Neural cell (in vitro differentiated cells): ENCODE data around the gene MED19. TPM values are rescaled to one million over a fixed set of nuclear protein-coding genes. Genes with fewer than 3 reads are reported as not detected.

Experiments used
- H2AFZ ChIP-seq: fragments of 200-600, 300-800 bp; sonication (generic), shearing (Covaris generic); 2 replicates; pipeline ENCODE4 v1.6.0; 2014; ENCODE audit warnings: low read depth, mild to moderate bottlenecking, antibody characterized with exemption, low read length, moderate library complexity
- H3F3A ChIP-seq: fragments of 200-600 bp; shearing (Covaris generic); 2 replicates; pipeline ENCODE4 v1.6.1; 2016; ENCODE audit warnings: mild to moderate bottlenecking, moderate library complexity, mixed read lengths, antibody characterized with exemption, low read length; ENCODE audit not compliant: insufficient read depth, poor library complexity, severe bottlenecking
- H3K27ac ChIP-seq: fragments of 200-600, 300-800 bp; sonication (generic), shearing (Covaris generic); 2 replicates; pipeline ENCODE4 v1.5.1; 2014; ENCODE audit warnings: mild to moderate bottlenecking, low read length, moderate library complexity
- H3K27me3 ChIP-seq: fragments of 300-800, 200-600 bp; sonication (generic), shearing (Covaris generic); 2 replicates; pipeline ENCODE4 v1.6.0; 2014; ENCODE audit warnings: mild to moderate bottlenecking, low read depth, low read length, moderate library complexity; ENCODE audit not compliant: insufficient read depth
- H3K36me3 ChIP-seq: fragments of 300-800, 200-600 bp; sonication (generic), shearing (Covaris generic); 2 replicates; pipeline ENCODE4 v1.5.1; 2014; ENCODE audit warnings: mild to moderate bottlenecking, antibody characterized with exemption, low read length, moderate library complexity; ENCODE audit not compliant: insufficient read depth
- H3K4me2 ChIP-seq: fragments of 300-800, 200-600 bp; sonication (generic), shearing (Covaris generic); 2 replicates; pipeline ENCODE4 v1.6.0; 2014; ENCODE audit warnings: mild to moderate bottlenecking, low read length
- H3K4me3 ChIP-seq: fragments of 300-800, 200-600 bp; sonication (generic), shearing (Covaris generic); 2 replicates; pipeline ENCODE4 v1.5.1; 2014; ENCODE audit warnings: mild to moderate bottlenecking, low read length, moderate library complexity
- H3K79me2 ChIP-seq: fragments of 200-600 bp; shearing (Covaris generic); replicated peaks from 2 replicates; pipeline ENCODE4 v1.6.0; 2014; ENCODE audit warnings: mild to moderate bottlenecking, low read length, moderate library complexity; ENCODE audit not compliant: insufficient read depth
- H3K9ac ChIP-seq: fragments of 300-800, 200-600 bp; sonication (generic), shearing (Covaris generic); 2 replicates; pipeline ENCODE4 v1.6.1; 2016; ENCODE audit warnings: mild to moderate bottlenecking, low read length, mixed read lengths
- H3K9me2 ChIP-seq: fragments of 200-600 bp; shearing (Covaris generic); 2 replicates; pipeline ENCODE4 v1.6.1; 2016; ENCODE audit warnings: mild to moderate bottlenecking, low read length, mixed read lengths; ENCODE audit not compliant: insufficient read depth
- H3K9me3 ChIP-seq: fragments of 200-600, 300-800 bp; sonication (generic), shearing (Covaris generic); 2 replicates; pipeline ENCODE4 v1.6.1; 2016; ENCODE audit warnings: mild to moderate bottlenecking, mixed run types, low read length, moderate library complexity, mixed read lengths
- H4K20me1 ChIP-seq: fragments of 200-600 bp; shearing (Covaris generic); 2 replicates; pipeline ENCODE4 v1.6.1; 2016; ENCODE audit warnings: mild to moderate bottlenecking, mixed run types; ENCODE audit not compliant: insufficient read depth
- CTCF ChIP-seq: fragments of 450-650 bp; IDR thresholded peaks from 2 replicates; pipeline ENCODE4 v1.5.1; 2014; ENCODE audit warnings: antibody characterized with exemption, mild to moderate bottlenecking, moderate library complexity; ENCODE audit not compliant: poor library complexity, severe bottlenecking
- EP300 ChIP-seq: fragments of 450-650 bp; conservative IDR thresholded peaks from 2 replicates; pipeline ENCODE4 v1.6.1; 2014; ENCODE audit warnings: antibody characterized with exemption, mild to moderate bottlenecking, moderate library complexity; ENCODE audit not compliant: poor library complexity, severe bottlenecking
- EZH2 ChIP-seq: fragments of 200-600, 300-800 bp; shearing (Covaris generic), sonication (generic); IDR thresholded peaks from 2 replicates; pipeline ENCODE4 v1.6.1; 2014; ENCODE audit warnings: antibody characterized with exemption, low read length, borderline replicate concordance, mild to moderate bottlenecking; ENCODE audit not compliant: insufficient read depth, poor library complexity, severe bottlenecking
- MXI1 ChIP-seq: fragments of 450-650 bp; conservative IDR thresholded peaks from 2 replicates; pipeline ENCODE4 v1.6.1; 2014; ENCODE audit warnings: antibody characterized with exemption, mild to moderate bottlenecking; ENCODE audit not compliant: poor library complexity, severe bottlenecking
- POLR2AphosphoS5 ChIP-seq: IDR thresholded peaks from 2 replicates; pipeline ENCODE4 v1.6.1; 2012
- RAD21 ChIP-seq: fragments of 450-650 bp; conservative IDR thresholded peaks from 2 replicates; pipeline ENCODE4 v1.6.1; 2014; ENCODE audit warnings: antibody characterized with exemption, mild to moderate bottlenecking, moderate library complexity
- SMC3 ChIP-seq: fragments of 450-650 bp; conservative IDR thresholded peaks from 2 replicates; pipeline ENCODE4 v1.6.1; 2014; ENCODE audit warnings: antibody characterized with exemption, mild to moderate bottlenecking, moderate library complexity; ENCODE audit not compliant: poor library complexity
- TAF1 ChIP-seq: IDR thresholded peaks from 2 replicates; pipeline ENCODE4 v1.6.1; 2012; ENCODE audit warnings: low read depth
- polyA plus RNA-seq: library from polyadenylated mRNA; depleted of rRNA; stranded (reverse); fragments of >200 nt; gene quantifications from 2 replicates; pipeline ENCODE4 v1.2.3, GENCODE V29; 2014
- TF ChIP-seq, protein P1 (sequence below): IDR thresholded peaks from 2 replicates; pipeline ENCODE4 v1.6.1; 2012; ENCODE audit warnings: borderline replicate concordance

The MED19 gene
- polyA plus RNA-seq, 1 donor from 2014 or later, result 46.4 TPM

GRCh38 chr11:57679396-57679795, 32.6 kb downstream of the MED19 start:
- H3K9me3 ChIP-seq, result no peaks in the 10 kb centered on the region
- no peak overlapping the region for H3K4me2 ChIP-seq
- no peaks in the 10 kb centered on the region for H4K20me1 ChIP-seq
- no peaks in the 10 kb centered on the region for H3K27me3 ChIP-seq
- H3K9ac ChIP-seq, result no peak overlapping the region
- peaks cover 11% of the 10 kb centered on the region for H3K36me3 ChIP-seq
- H3F3A ChIP-seq, result no peaks in the 10 kb centered on the region
- TF ChIP-seq, protein P1, sequence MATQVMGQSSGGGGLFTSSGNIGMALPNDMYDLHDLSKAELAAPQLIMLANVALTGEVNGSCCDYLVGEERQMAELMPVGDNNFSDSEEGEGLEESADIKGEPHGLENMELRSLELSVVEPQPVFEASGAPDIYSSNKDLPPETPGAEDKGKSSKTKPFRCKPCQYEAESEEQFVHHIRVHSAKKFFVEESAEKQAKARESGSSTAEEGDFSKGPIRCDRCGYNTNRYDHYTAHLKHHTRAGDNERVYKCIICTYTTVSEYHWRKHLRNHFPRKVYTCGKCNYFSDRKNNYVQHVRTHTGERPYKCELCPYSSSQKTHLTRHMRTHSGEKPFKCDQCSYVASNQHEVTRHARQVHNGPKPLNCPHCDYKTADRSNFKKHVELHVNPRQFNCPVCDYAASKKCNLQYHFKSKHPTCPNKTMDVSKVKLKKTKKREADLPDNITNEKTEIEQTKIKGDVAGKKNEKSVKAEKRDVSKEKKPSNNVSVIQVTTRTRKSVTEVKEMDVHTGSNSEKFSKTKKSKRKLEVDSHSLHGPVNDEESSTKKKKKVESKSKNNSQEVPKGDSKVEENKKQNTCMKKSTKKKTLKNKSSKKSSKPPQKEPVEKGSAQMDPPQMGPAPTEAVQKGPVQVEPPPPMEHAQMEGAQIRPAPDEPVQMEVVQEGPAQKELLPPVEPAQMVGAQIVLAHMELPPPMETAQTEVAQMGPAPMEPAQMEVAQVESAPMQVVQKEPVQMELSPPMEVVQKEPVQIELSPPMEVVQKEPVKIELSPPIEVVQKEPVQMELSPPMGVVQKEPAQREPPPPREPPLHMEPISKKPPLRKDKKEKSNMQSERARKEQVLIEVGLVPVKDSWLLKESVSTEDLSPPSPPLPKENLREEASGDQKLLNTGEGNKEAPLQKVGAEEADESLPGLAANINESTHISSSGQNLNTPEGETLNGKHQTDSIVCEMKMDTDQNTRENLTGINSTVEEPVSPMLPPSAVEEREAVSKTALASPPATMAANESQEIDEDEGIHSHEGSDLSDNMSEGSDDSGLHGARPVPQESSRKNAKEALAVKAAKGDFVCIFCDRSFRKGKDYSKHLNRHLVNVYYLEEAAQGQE, result no peak
- TF ChIP-seq EP300 (no peak), TAF1 (no peak), CTCF (no peak), EZH2 (no peak), POLR2AphosphoS5 (no peak), MXI1 (no peak), SMC3 (no peak), RAD21 (no peak)
- H3K79me2 ChIP-seq, result peaks cover 11% of the 10 kb centered on the region
- no peak overlapping the region for H2AFZ ChIP-seq
- no peak overlapping the region for H3K27ac ChIP-seq
- no peak overlapping the region for H3K4me3 ChIP-seq
- no peaks in the 10 kb centered on the region for H3K9me2 ChIP-seq

DNA sequence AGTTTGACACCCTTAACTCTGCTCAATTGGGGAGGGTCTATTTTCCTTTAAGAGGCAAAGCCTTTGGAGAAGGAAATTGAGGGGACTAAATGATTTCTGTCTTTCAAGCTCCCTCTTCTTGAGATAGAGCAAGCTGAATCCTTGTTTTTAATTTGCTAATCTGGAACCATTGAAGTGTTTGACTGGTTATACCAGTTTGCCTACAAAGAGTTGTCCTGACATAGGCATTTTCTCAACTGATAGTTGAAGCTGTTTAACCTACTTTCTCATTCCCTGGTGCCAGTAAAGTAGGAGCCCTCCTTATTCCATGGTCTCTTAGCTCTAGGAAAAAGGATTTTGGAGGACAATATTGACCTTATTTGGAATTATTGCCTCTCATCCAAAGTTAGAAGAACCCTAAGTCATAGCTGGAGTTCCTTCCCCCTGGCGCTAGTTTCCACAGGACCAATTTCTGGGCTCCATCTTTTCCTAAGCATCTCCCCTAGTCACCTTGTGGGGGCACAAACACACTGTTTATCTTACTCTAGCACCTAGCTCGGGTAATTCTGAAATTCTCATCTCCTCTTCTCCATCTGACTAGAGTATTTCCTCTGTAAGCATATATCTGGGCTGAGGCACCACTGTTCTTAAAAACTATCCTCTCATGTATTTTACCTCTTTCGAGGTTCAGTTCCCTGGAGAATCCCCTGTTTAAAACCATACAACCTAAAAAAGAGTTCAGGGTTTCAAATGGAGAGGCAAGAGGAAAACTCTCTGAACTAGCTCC, 36.7 kb downstream of the MED19 start:
- no peak for TF ChIP-seq MXI1
- no peak for TF ChIP-seq TAF1
- Histone ChIP-seq H3K79me2 (peaks cover 39% of the 10 kb centered on the region), H3K9ac (no peak overlapping the region), H2AFZ (no peak overlapping the region), H3K27ac (no peak overlapping the region), H3K9me2 (no peaks in the 10 kb centered on the region), H3K9me3 (no peaks in the 10 kb centered on the region), H3K4me3 (no peak overlapping the region), H3K27me3 (no peaks in the 10 kb centered on the region), H3K36me3 (no peaks in the 10 kb centered on the region), H3K4me2 (no peak overlapping the region), H4K20me1 (no peaks in the 10 kb centered on the region), H3F3A (no peaks in the 10 kb centered on the region)
